Gastrocnemius medialis (tissue), 4 donors: ENCODE data around the gene BNC2. TPM values are rescaled to one million over a fixed set of nuclear protein-coding genes. Genes with fewer than 3 reads are reported as not detected.

Experiments used
- ATAC-seq, 2 donors: fragments of 150-250 bp; one replicate each; pipeline ENCODE4 v1.9.1; 2016
- DNase-seq, 2 donors: peaks; one replicate each; pipeline ENCODE4 v3.0.0-alpha.2; 2019
- H3K27ac ChIP-seq, 4 donors: fragments of 200-600 bp; sonication (generic); 1 replicate in 1 of 4; 2 replicates in 3 of 4; pipeline ENCODE4 v1.5.1; 2016 to 2018; ENCODE audit warnings: mild to moderate bottlenecking in 2 of 4, moderate library complexity in 1 of 4
- H3K27me3 ChIP-seq, 3 donors: fragments of 200-600 bp; sonication (generic) in 2 of 3; 1 replicate in 1 of 3; 2 replicates in 2 of 3; pipeline versions ENCODE4 v1.5.1 to v1.6.0; 2016 to 2019; ENCODE audit warnings: mild to moderate bottlenecking in 1 of 3, moderate library complexity in 1 of 3
- H3K36me3 ChIP-seq, 2 donors: fragments of 200-600 bp; sonication (generic) in 1 of 2; one replicate each; pipeline ENCODE4 v1.5.1; 2017 to 2018
- H3K4me1 ChIP-seq, 2 donors: fragments of 200-600 bp; sonication (generic) in 1 of 2; one replicate each; pipeline ENCODE4 v1.5.1; 2016 to 2017; ENCODE audit warnings: mild to moderate bottlenecking in 2 of 2
- H3K4me3 ChIP-seq, 4 donors: fragments of 200-600 bp; sonication (generic) in 3 of 4; 1 replicate in 1 of 4; 2 replicates in 3 of 4; pipeline ENCODE4 v1.5.1; 2016 to 2019; ENCODE audit warnings: mild to moderate bottlenecking in 2 of 4
- H3K9me3 ChIP-seq, 3 donors: fragments of 200-600 bp; sonication (generic) in 2 of 3; 1 replicate in 1 of 3; 2 replicates in 2 of 3; pipeline ENCODE4 v1.5.1; 2016 to 2019
- CTCF ChIP-seq, 5 experiments: fragments of 450-650 bp in 3 of 5; fragments of 200-600 bp in 2 of 5; sonication (generic) in 2 of 5; IDR thresholded peaks in 4 of 5; conservative IDR thresholded peaks in 1 of 5; 1 replicate in 4 of 5; 2 replicates in 1 of 5; pipeline ENCODE4 v1.5.1; 2016 to 2019; ENCODE audit warnings: antibody characterized with exemption in 5 of 5, mild to moderate bottlenecking in 3 of 5, moderate library complexity in 3 of 5
- POLR2A ChIP-seq, 2 donors: fragments of 450-650 bp; IDR thresholded peaks; one replicate each; pipeline ENCODE4 v1.6.1; 2017; ENCODE audit warnings: antibody characterized with exemption in 2 of 2, mild to moderate bottlenecking in 2 of 2, moderate library complexity in 2 of 2
- in situ Hi-C, 4 donors: fragments of 200-750 bp; cut with MboI; loops; one replicate each; pipeline versions ENCODE4 v1.15.0 to v1.8.0; 2017; ENCODE audit warnings: low sequenced_read_pairs in 4 of 4
- intact Hi-C: fragments of 100-400 bp; cut with DNase I; formaldehyde crosslinking; loops from one replicate; pipeline ENCODE4 v1.15.1; 2023; ENCODE audit warnings: low total_unique reads
- total RNA-seq, 4 donors: library from RNA; depleted of rRNA; stranded (reverse); fragments of >200 nt; gene quantifications; one replicate each; pipeline versions ENCODE4 v1.1.0 to v1.2.3, GENCODE V29; 2016

The BNC2 gene
- total RNA-seq, 4 donors from 2014 or later, result 40.9 to 122 (median 68.7) TPM

DNA sequence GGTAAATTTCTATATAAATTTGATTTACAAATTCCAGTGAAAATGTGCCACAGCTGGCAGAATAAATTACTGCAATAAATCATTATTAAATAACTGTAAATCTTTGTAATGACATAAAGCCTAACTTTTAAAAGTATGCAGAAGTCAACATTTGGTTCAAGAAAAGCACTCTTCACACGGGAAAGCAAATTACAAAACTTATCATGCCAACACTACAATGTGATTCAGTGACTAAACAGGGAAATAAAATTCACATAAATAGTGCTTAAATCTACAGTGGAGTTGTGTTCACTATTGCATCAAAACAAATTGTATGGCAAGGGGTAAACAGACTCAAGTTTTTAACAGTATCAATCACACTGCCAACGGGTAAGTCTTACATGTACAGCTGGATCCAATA, 117.2 kb downstream of the BNC2 start:
- DNase-seq (no peak), ATAC-seq (no peak)
- H3K27ac ChIP-seq, result no peak overlapping the region
- peaks cover 0 to 7% of the 10 kb centered on the region in 2 donors for H3K4me1 ChIP-seq
- intact Hi-C loops, result no loop called here
- no peaks in the 10 kb centered on the region for H3K27me3 ChIP-seq
- no peaks in the 10 kb centered on the region for H3K36me3 ChIP-seq
- TF ChIP-seq CTCF (IDR thresholded peaks at IDR 0.05 in 4 of 5, conservative IDR thresholded peaks at IDR 0.05 in 1 of 5) (no peak), POLR2A (IDR thresholded peaks at IDR 0.05) (no peak)
- in situ Hi-C loops, result no loop called here
- H3K4me3 ChIP-seq, result no peak overlapping the region
- H3K9me3 ChIP-seq, result no peaks in the 10 kb centered on the region

- TF ChIP-seq CTCF (IDR thresholded peaks at IDR 0.05 in 4 of 5, conservative IDR thresholded peaks at IDR 0.05 in 1 of 5) (no peak), POLR2A (IDR thresholded peaks at IDR 0.05) (no peak)
- H3K27me3 ChIP-seq, result no peaks in the 10 kb centered on the region
These were observed 117.9 kb downstream of the BNC2 start for GRCh38 chr9:16752601-16753000.

GRCh38 chr9:16750553-16750952, 119.9 kb downstream of the BNC2 start:
- H3K4me1 ChIP-seq, result peaks cover 0 to under 1% of the 10 kb centered on the region in 2 donors
- H3K27me3 ChIP-seq, result no peaks in the 10 kb centered on the region
- DNase-seq (no peak), ATAC-seq (no peak)
- H3K9me3 ChIP-seq, result no peaks in the 10 kb centered on the region
- in situ Hi-C loops, result no loop called here
- TF ChIP-seq CTCF (IDR thresholded peaks at IDR 0.05 in 4 of 5, conservative IDR thresholded peaks at IDR 0.05 in 1 of 5), result no peak
- TF ChIP-seq POLR2A (IDR thresholded peaks at IDR 0.05), result no peak
- no peaks in the 10 kb centered on the region for H3K36me3 ChIP-seq
- no peak overlapping the region for H3K27ac ChIP-seq
- intact Hi-C loops, result no loop called here
- no peak overlapping the region for H3K4me3 ChIP-seq

More at GRCh38 chr9:16752601-16753000, 117.9 kb downstream of the BNC2 start:
- no peaks in the 10 kb centered on the region for H3K9me3 ChIP-seq
- H3K4me1 ChIP-seq, result peaks cover 0 to 7% of the 10 kb centered on the region in 2 donors
- H3K27ac ChIP-seq, result no peak overlapping the region
- no peaks in the 10 kb centered on the region for H3K36me3 ChIP-seq
- H3K4me3 ChIP-seq, result no peak overlapping the region
- no peak for DNase-seq
- intact Hi-C loops (no loop called here), in situ Hi-C loops (no loop called here)
- no peak for ATAC-seq

DNA sequence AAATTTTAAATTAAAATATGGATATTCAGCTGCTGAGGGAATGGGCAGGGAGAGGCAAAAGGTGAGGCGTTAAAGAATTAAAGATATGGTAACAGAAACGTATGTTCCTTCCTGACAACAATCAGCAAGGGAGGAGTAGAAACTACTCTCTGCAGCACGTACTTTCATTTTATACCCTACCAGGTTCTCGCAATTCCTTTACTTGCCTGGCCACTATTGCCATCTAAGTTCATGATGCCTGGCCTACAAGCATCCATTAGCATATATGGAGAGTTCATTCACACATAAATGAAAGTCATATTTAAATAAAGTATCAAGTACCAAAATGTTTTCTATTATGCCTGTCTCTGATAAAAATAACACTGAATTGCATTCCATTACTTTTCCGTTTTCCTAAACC, 125.1 kb downstream of the BNC2 start:
- ATAC-seq, result no peak
- TF ChIP-seq CTCF (IDR thresholded peaks at IDR 0.05 in 4 of 5, conservative IDR thresholded peaks at IDR 0.05 in 1 of 5) (no peak), POLR2A (IDR thresholded peaks at IDR 0.05) (no peak)
- Histone ChIP-seq H3K36me3 (no peaks in the 10 kb centered on the region), H3K27ac (no peak overlapping the region), H3K27me3 (no peaks in the 10 kb centered on the region), H3K9me3 (no peaks in the 10 kb centered on the region), H3K4me3 (no peak overlapping the region), H3K4me1 (no peaks in the 10 kb centered on the region)
- intact Hi-C loops, result no loop called here
- in situ Hi-C loops, result no loop called here
- no peak for DNase-seq

DNA sequence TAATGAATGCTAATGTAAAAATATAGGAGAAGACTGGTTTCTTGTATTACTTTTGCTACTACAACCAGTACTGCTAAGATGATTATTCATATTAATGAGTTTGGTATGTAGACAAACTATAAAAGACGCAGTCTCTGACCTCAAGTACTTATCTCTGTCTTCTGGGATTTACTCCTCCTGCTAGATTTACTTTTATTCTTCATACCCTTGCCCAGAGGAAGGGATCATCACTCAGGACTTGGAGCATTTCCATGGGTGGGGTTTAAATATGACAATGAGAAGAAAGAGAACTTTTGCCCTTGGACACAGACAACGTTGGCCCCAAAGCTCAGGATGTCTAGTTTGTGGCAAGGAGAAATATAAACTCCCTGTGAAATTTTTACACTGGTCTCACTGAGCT, 126.1 kb downstream of the BNC2 start:
- no peak overlapping the region for H3K27ac ChIP-seq
- H3K9me3 ChIP-seq, result no peaks in the 10 kb centered on the region
- no peaks in the 10 kb centered on the region for H3K36me3 ChIP-seq
- no peak for DNase-seq
- intact Hi-C loops (no loop called here), in situ Hi-C loops (no loop called here)
- no peaks in the 10 kb centered on the region for H3K4me1 ChIP-seq
- TF ChIP-seq POLR2A (IDR thresholded peaks at IDR 0.05) (no peak), CTCF (IDR thresholded peaks at IDR 0.05 in 4 of 5, conservative IDR thresholded peaks at IDR 0.05 in 1 of 5) (no peak)
- no peak for ATAC-seq
- H3K27me3 ChIP-seq, result no peaks in the 10 kb centered on the region
- H3K4me3 ChIP-seq, result no peak overlapping the region
